GM13977 (cell line): Measurements from ENCODE around the gene VCPKMT.

Source experiments
- DNase-seq: peaks from one replicate; pipeline ENCODE4 v3.0.0; 2012; ENCODE audit warnings: low spot score
- CTCF ChIP-seq: IDR thresholded peaks from 2 replicates; pipeline ENCODE4 v1.5.1; 2012; ENCODE audit warnings: mild to moderate bottlenecking, control low read depth; ENCODE audit not compliant: insufficient read depth; ENCODE audit errors: extremely low read depth, missing control alignments
- in situ Hi-C: fragments of 300-500 bp; cut with MboI; formaldehyde crosslinking; loops from one replicate; pipeline ENCODE4 v1.12.0; 2022; ENCODE audit warnings: low sequenced_read_pairs, low pct_unique_long_range_greater_than_20kb, mixed read lengths, inconsistent platforms; ENCODE audit not compliant: unreplicated experiment

VCPKMT gene

GRCh38 chr14:50072395-50072794 is 44.0 kb downstream of the VCPKMT start:
- in situ Hi-C loops: no loop called here
- DNase-seq: no peak
- no peak for TF ChIP-seq CTCF

GRCh38 chr14:50070840-50071548 is 45.4 kb downstream of the VCPKMT start:
- in situ Hi-C loops: no loop called here
- DNase-seq: no peak
- no peak for TF ChIP-seq CTCF

- no peak for DNase-seq
These were observed 46.1 kb downstream of the VCPKMT start for GRCh38 chr14:50070230-50070629.

GRCh38 chr14:50069325-50069724 is 47.0 kb downstream of the VCPKMT start:
- no peak for DNase-seq
- no peak for TF ChIP-seq CTCF
- in situ Hi-C loops: no loop called here

More at GRCh38 chr14:50070230-50070629, 46.1 kb downstream of the VCPKMT start:
- no peak for TF ChIP-seq CTCF
- in situ Hi-C loops: no loop called here

- TF ChIP-seq CTCF: no peak
- no peak for DNase-seq
- in situ Hi-C loops: no loop called here
These were observed 47.9 kb downstream of the VCPKMT start for GRCh38 chr14:50068496-50068895.

GRCh38 chr14:50067723-50068495 is 48.5 kb downstream of the VCPKMT start:
- in situ Hi-C loops: no loop called here
- TF ChIP-seq CTCF: no peak
- no peak for DNase-seq
